Motor neuron (in vitro differentiated cells): ENCODE results near the gene PLCL2. TPM values are rescaled to one million over a fixed set of nuclear protein-coding genes. Genes with fewer than 3 reads are reported as not detected.

Experiments used
- ATAC-seq, 8 experiments: fragments of 200-7000 bp; cut with Tn5 transposase; replicated peaks in 6 of 8; 2 replicates each; pipeline ENCODE4 v1.8.0; 2021; ENCODE audit warnings: mild to moderate bottlenecking in 8 of 8, moderate library complexity in 8 of 8
- H3K27ac ChIP-seq, 2 donors: fragments of 250-450 bp; sonication (Bioruptor Pico); 2 replicates each; pipeline ENCODE4 v1.9.0; 2021; ENCODE audit warnings: antibody characterized with exemption in 2 of 2, mild to moderate bottlenecking in 2 of 2, moderate library complexity in 1 of 2
- H3K4me1 ChIP-seq, 2 donors: fragments of 250-450 bp; sonication (Bioruptor Pico); replicated peaks in 1 of 2; 2 replicates each; pipeline ENCODE4 v1.6.1; 2021; ENCODE audit warnings: antibody characterized with exemption in 2 of 2, mild to moderate bottlenecking in 2 of 2, moderate library complexity in 1 of 2
- H3K4me3 ChIP-seq, 5 donors: fragments of 250-450 bp; sonication (Bioruptor Pico); 2 replicates each; pipeline ENCODE4 v1.9.0; 2021; ENCODE audit warnings: antibody characterized with exemption in 5 of 5, mild to moderate bottlenecking in 5 of 5, moderate library complexity in 4 of 5
- WGBS, 10 experiments: fragments of 450-650 bp; shearing (Covaris generic); methylation state at CpG; one replicate each; pipeline ENCODE4 v1.0.0; 2022; 5-methylcytosine and 5-hydroxymethylcytosine counted together
- in situ Hi-C, 9 experiments: fragments of 400-800 bp; cut with MboI; loops; one replicate each; pipeline ENCODE4 v1.15.0; 2021; ENCODE audit warnings: low sequenced_read_pairs in 9 of 9, low pct_unique_long_range_greater_than_20kb in 2 of 9; ENCODE audit not compliant: unreplicated experiment in 9 of 9
- total RNA-seq, 8 experiments: library from RNA; unstranded; fragments of 300-600 nt; gene quantifications; 2 replicates each; pipeline versions ENCODE4 v1.2.3 to v1.2.4, GENCODE V29; 2022

Gene PLCL2
- total RNA-seq, 8 experiments from 2014 or later, result 12.3 to 28.0 (median 21.6) TPM

DNA sequence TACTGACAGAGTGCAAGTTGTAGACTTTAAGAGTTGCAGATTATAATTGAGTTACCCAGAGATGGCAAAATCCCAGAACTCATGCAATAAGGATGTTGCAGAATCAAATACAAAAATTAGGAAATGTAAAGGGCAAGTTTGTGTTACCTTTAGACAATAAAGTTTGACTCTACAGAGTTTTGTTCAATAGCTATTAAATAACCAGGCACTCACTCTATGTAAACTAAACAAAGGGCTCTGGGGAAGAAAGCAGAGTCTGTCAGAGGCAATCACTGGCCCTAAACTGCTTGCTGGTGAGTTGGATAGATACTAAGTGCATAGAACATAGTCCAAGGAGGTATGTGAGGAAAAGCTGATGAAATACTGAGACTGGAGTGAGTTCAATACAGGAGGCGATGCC lies 40.0 kb upstream of the PLCL2 start:
- 88 to 100% (median 100%) methylated on average over 1 of the region's 1 CpG; no CpG with 5 or more reads in 6 of the 10 experiments for WGBS, 10 experiments
- ATAC-seq, result no peak
- H3K27ac ChIP-seq, result no peak overlapping the region
- no peak overlapping the region for H3K4me3 ChIP-seq
- H3K4me1 ChIP-seq, result peaks cover 26 to 37% of the 10 kb centered on the region in 2 donors
- in situ Hi-C loops, result loop anchor here in 1 of 9 experiments (25.0 kb wide), 2 partner anchors 193 to 368 kb away; no protein-coding TSS in a partner anchor

DNA sequence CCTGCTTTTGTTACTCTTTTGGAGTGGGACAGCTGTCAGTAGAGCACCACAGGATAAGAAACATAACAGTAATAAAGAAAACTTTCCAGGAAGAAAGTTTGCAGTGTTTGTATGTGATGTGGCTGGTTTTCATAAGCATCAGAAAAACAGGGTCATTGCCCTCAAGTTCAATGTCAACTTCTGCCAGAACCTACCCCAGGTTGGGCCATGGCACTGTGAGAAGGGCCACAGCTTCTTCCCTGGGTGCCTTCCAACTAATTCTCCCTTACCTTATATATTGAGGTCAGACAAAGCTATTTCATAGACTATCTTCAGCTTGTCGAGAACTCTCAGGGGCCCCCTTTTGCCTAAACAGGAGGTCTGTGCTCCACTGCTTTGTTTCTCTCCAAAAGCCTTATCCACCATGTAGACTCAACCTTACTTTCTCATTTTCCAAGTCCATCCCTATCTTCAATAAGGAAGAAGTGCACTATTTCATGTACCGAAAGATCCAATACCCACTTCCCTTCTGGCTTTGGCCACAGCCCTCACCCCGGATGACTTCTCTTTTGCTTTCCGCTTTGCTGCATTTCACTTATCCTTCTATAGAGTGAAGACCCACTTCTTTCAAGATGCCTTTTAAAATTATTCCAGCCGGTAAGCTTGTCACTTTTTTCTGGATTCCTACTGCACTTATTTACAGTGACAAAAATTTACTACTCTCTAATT lies 38.2 kb upstream of the PLCL2 start:
- Histone ChIP-seq H3K27ac (no peak overlapping the region), H3K4me3 (no peak overlapping the region), H3K4me1 (peaks cover 29 to 30% of the 10 kb centered on the region in 2 donors)
- in situ Hi-C loops, result loop anchor here in 1 of 9 experiments (25.0 kb wide), 2 partner anchors 191 to 366 kb away; no protein-coding TSS in a partner anchor
- 76 to 100% (median 91%) methylated on average over 2 to 5 of the region's 5 CpGs for WGBS, 10 experiments
- ATAC-seq, result no peak

DNA sequence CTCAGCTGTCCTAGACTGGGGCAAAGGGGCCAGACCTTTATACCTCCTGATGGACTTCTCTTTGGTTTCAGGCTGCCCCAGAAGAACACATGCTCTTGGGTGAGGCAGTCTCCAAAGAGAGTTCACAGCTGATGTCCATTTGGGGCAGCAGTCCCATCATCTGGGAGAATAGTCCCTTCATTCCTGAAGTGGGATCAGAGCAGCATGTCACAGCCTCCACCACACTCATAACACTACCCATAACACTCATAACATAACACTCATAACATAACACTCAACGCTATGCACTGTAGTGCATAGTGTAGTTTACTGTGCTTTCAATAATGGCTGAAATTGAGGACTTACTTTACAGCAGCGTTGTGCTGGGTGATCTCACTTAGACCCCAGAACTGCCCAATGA lies 36.7 kb upstream of the PLCL2 start:
- in situ Hi-C loops, result loop anchor here in 1 of 9 experiments (25.0 kb wide), 2 partner anchors 189 to 364 kb away; no protein-coding TSS in a partner anchor
- Histone ChIP-seq H3K4me1 (peaks cover 15 to 16% of the 10 kb centered on the region in 2 donors), H3K27ac (no peak overlapping the region), H3K4me3 (no peak overlapping the region)
- WGBS, 10 experiments, result 33 to 100% (median 100%) methylated on average over 1 to 2 of the region's 2 CpGs; no CpG with 5 or more reads in 5 of the 10 experiments
- no peak for ATAC-seq

DNA sequence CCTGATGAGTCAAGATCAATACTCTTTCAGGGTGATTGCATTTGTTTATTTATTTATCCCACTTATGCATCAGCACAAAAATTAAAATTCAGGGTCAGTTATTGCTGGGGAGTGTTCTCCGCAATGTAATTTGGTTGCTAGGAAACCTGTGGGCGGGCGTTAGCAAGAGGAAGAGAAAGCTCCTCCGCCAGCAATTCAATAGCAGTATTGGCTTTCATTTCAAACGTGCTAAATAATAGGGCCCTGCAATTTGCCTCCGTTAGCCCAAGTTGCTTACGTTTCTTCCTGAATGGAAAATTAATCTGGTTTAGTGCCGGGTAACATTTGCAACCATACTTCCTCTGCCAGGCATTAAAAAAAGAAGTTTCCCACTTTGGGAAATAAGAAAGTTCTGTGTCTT lies 35.5 kb upstream of the PLCL2 start:
- peak overlapping the region in 2 of 5 donors; percentile 10 to 13 for H3K4me3 ChIP-seq
- H3K27ac ChIP-seq, result no peak overlapping the region
- peaks cover 14 to 15% of the 10 kb centered on the region in 2 donors for H3K4me1 ChIP-seq
- peak; percentile 44 to 97 (median 91) for ATAC-seq
- in situ Hi-C loops, result loop anchor here in 1 of 9 experiments (25.0 kb wide), 2 partner anchors 188 to 363 kb away; no protein-coding TSS in a partner anchor
- 0 to 57% (median 3%) methylated on average over 1 to 8 of the region's 8 CpGs for WGBS, 10 experiments

DNA sequence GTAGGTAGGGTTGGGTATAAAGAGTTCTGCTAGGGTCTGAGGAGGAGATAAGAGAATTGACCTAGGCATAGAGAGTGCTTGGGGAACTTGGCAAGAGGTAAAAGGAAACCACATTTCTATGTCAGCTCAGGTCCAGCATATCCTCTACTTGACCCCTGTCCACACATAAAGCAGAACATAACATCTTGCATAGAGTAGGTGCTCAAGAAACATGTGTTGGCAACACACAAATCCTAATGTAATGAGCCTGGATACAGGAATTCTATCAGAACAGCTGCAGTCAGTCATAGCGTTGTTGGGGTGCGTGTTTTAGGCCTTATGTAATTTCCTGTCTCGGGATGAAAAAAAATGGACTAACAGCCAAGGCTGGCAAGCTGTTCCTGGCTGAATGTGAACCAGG lies 35.0 kb upstream of the PLCL2 start:
- ATAC-seq, result peak in 1 of 8 experiments; percentile 65
- in situ Hi-C loops, result loop anchor here in 1 of 9 experiments (25.0 kb wide), 2 partner anchors 188 to 363 kb away; no protein-coding TSS in a partner anchor
- Histone ChIP-seq H3K4me1 (peaks cover 14 to 15% of the 10 kb centered on the region in 2 donors), H3K4me3 (no peak overlapping the region), H3K27ac (no peak overlapping the region)
- 0 to 100% (median 31%) methylated on average over 1 to 3 of the region's 3 CpGs; no CpG with 5 or more reads in 3 of the 10 experiments for WGBS, 10 experiments

DNA sequence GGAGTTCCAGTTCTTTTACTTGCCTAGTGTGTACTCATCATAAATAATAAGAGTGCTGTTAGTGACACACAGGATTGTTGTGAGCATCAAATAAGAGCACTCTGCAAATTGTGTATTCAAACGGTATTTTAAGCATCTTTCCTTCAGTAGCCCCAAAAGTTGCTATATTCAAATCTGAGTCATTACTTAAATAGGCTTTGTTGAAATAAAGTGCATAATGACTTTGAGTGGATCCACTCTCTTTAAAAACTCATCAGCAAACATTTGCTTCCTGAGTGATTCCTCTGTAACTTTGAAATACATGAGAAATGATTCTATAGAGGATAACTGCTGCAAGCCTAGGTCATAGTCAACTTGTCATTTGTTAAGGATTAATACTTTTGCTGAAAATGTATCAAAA lies 29.3 kb upstream of the PLCL2 start:
- ATAC-seq, result no peak
- H3K4me3 ChIP-seq, result no peak overlapping the region
- 33 to 100% (median 88%) methylated on average over 1 of the region's 1 CpG; no CpG with 5 or more reads in 2 of the 10 experiments for WGBS, 10 experiments
- H3K4me1 ChIP-seq, result no peaks in the 10 kb centered on the region
- in situ Hi-C loops, result no loop called here
- no peak overlapping the region for H3K27ac ChIP-seq

DNA sequence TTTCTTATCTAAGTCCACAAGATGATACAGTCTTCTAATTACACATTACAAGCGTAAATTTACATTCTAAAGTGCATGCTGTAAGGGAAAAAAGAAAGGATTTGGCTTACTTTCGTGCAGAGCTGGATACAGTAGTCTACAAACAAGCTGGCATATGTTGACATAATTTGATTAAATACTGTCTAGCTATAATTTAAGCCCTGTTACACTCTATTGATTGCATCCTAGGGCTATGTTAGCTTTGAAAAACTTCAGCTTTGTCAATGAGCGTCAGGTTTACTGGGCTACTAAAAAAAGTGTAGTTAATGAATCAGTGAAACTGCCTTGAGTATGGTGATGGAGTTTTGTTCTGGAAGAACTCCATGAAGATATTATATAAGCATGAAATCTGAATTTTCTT lies 24.5 kb upstream of the PLCL2 start:
- no peaks in the 10 kb centered on the region for H3K4me1 ChIP-seq
- ATAC-seq, result no peak
- no peak overlapping the region for H3K4me3 ChIP-seq
- 64 to 100% (median 81%) methylated on average over 2 to 3 of the region's 3 CpGs for WGBS, 10 experiments
- H3K27ac ChIP-seq, result no peak overlapping the region
- in situ Hi-C loops, result no loop called here

DNA sequence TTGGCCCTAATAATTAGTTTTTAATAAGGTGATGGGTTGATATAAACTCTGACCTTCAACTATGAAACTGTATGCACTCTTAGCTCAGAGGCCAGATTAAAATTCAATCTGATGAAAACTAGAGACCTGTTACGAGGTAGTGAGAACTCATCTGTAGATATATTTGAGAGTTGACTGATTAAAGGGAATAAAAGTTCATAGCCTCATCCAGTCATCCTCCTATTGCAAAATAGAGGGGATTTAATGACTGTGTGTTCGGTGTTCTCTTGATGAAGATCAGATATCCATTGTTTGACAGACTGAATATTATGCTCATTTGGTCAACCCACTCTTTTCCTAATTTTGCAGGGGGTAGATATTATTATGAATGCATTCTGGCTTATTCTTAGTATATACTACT lies 23.3 kb upstream of the PLCL2 start:
- Histone ChIP-seq H3K27ac (no peak overlapping the region), H3K4me3 (no peak overlapping the region), H3K4me1 (no peaks in the 10 kb centered on the region)
- 86 to 100% (median 96%) methylated on average over 1 to 2 of the region's 2 CpGs; no CpG with 5 or more reads in 2 of the 10 experiments for WGBS, 10 experiments
- no peak for ATAC-seq
- in situ Hi-C loops, result no loop called here

DNA sequence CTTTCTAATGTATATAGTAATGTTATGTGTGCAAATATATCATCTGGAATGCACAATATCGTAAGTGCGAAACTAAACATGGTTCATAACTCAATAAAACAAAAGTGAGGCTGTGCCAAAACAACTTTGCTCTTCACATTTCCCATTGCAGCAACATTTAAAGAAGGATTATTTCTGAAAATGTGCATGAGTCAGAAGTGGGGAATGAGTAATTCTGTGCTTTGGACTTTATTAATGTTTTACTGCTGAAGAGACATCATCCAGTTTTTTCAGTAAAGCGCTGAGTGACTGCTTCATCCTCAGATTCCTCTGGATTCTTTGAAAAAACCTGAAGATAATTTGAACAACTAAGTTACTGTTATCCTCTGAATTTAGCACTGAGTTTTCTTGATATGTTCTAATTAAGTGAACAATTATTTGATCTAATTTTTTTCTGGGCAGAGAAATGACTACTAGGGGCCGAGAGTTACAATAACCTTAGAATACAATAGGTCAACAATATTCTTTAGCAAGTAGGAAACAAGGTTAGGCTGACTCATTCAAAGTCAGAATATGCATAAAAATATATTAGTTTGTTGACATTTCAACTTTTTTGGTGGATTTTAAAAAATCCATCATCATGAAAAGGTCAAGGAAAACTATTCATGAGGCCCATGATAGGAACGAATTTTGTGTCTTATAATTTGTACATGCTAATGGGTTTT lies 20.0 kb upstream of the PLCL2 start:
- Histone ChIP-seq H3K4me1 (no peaks in the 10 kb centered on the region), H3K27ac (no peak overlapping the region), H3K4me3 (no peak overlapping the region)
- 39 to 100% (median 86%) methylated on average over 1 to 5 of the region's 5 CpGs for WGBS, 10 experiments
- ATAC-seq, result peak in 3 of 8 experiments; percentile 27 to 66 (median 40)
- in situ Hi-C loops, result no loop called here

DNA sequence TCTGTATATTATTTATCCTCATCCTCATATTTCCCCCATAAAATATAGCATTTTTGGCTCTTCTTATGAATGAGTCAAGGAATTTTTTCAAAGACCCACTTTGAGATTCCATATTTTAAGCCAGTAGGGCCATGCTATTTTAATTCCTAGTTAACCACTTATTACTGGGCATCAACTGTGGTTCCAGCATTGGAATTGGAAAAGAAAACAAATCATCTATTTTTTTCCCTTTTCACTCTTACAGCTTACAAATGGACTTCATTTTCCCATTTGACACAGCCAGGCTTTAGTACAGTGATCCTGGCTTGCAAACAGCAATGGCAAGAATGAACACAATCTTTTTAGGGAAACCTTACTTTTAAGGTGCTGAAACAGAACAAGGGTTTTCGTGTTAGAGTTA lies 19.4 kb upstream of the PLCL2 start:
- Histone ChIP-seq H3K27ac (no peak overlapping the region), H3K4me1 (no peaks in the 10 kb centered on the region), H3K4me3 (no peak overlapping the region)
- ATAC-seq, result no peak
- WGBS, 10 experiments, result 80 to 100% (median 83%) methylated on average over 1 of the region's 1 CpG; no CpG with 5 or more reads in 3 of the 10 experiments
- in situ Hi-C loops, result no loop called here

DNA sequence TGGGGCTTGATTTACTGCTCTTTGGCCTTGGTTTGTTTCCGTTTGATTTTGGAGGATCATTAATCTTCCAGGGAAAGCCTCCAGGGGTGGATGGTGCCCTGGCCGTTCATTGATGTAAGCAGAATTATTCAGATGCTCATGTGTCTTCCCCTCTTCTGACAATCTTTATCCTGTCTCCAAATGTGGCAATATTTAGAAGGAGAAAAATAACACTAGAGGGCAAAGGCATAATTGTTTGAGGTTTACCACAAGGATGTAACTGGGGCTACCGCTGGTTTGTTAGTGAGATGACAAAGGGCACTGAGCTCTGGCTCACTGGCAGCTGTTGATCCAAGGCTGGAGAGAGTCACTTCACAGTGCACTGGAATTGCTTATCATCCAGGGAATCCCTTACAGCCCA lies 18.2 kb upstream of the PLCL2 start:
- Histone ChIP-seq H3K27ac (no peak overlapping the region), H3K4me3 (no peak overlapping the region), H3K4me1 (no peaks in the 10 kb centered on the region)
- ATAC-seq, result peak in 2 of 8 experiments; percentile 21 to 71
- in situ Hi-C loops, result no loop called here
- WGBS, 10 experiments, result 5 to 52% (median 27%) methylated on average over 1 to 3 of the region's 3 CpGs; no CpG with 5 or more reads in 4 of the 10 experiments

DNA sequence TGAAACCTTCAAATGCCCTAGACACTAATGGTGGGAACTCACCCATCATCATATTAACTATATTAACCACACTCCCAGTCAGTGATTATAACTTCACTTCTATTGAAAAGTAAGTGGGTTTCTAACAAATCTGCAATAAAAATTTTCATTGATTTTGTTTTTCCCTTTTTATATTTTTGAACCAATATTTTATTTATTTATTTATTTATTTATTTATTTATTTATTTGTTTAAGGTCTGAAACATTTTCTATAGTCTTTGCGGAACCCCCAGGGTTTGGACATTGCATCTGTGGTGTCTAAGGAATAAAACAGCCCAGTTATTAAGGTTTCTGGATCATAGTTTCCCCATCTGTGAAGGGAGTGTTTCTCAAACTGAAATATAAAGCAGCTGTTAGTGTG lies 16.2 kb upstream of the PLCL2 start:
- in situ Hi-C loops, result no loop called here

More for the DNA sequence above, 16.2 kb upstream of the PLCL2 start:
- no peak for ATAC-seq
- no peak overlapping the region for H3K4me3 ChIP-seq
- no peak overlapping the region for H3K27ac ChIP-seq
- WGBS, 10 experiments, result 88 to 100% (median 100%) methylated on average over 1 of the region's 1 CpG; no CpG with 5 or more reads in 4 of the 10 experiments
- H3K4me1 ChIP-seq, result no peaks in the 10 kb centered on the region
